CD14-positive monocyte (primary cell): Measurements from ENCODE around the gene TMTC3. TPM values are rescaled to one million over a fixed set of nuclear protein-coding genes. Genes with fewer than 3 reads are reported as not detected.
"Not testable (repeated sequence)": the region's sequence is repeated elsewhere in the genome, so short reads cannot be mapped to it uniquely, and the experiment has no call there.

Experiments
- DNase-seq, 3 donors: peaks; one replicate each; pipeline ENCODE4 v3.0.0-alpha.2; 2011 to 2022
- H2AFZ ChIP-seq: 2 replicates; pipeline ENCODE4 v1.6.0; 2012; ENCODE audit warnings: mild to moderate bottlenecking, low read depth, low read length, inconsistent platforms; ENCODE audit not compliant: insufficient read depth, poor library complexity, severe bottlenecking
- H3K27ac ChIP-seq, 2 donors: 1 replicate in 1 of 2; 2 replicates in 1 of 2; pipeline ENCODE4 v1.5.1; 2012 to 2013; ENCODE audit warnings: low read length in 2 of 2, control low read depth in 1 of 2, inconsistent platforms in 1 of 2, low read depth in 1 of 2, mild to moderate bottlenecking in 1 of 2
- H3K27me3 ChIP-seq, 2 donors: one replicate each; pipeline versions ENCODE4 v1.6.0 to v1.6.1; 2011 to 2013; ENCODE audit warnings: low read length in 2 of 2; ENCODE audit not compliant: control insufficient read depth in 2 of 2, insufficient read depth in 2 of 2
- H3K36me3 ChIP-seq, 2 donors: replicated peaks in 1 of 2; 1 replicate in 1 of 2; 2 replicates in 1 of 2; pipeline versions ENCODE4 v1.5.1 to v1.6.1; 2012 to 2013; ENCODE audit warnings: low read length in 2 of 2, control low read depth in 1 of 2, inconsistent platforms in 1 of 2, mild to moderate bottlenecking in 1 of 2; ENCODE audit not compliant: insufficient read depth in 2 of 2, control insufficient read depth in 1 of 2
- H3K4me1 ChIP-seq, 2 donors: 1 replicate in 1 of 2; 2 replicates in 1 of 2; pipeline versions ENCODE4 v1.5.1 to v1.6.1; 2012 to 2013; ENCODE audit warnings: low read length in 2 of 2, control low read depth in 1 of 2, inconsistent platforms in 1 of 2, mild to moderate bottlenecking in 1 of 2, moderate library complexity in 1 of 2; ENCODE audit not compliant: insufficient read depth in 2 of 2, control insufficient read depth in 1 of 2
- H3K4me2 ChIP-seq: replicated peaks from 2 replicates; pipeline ENCODE3; 2012; ENCODE audit warnings: low read length, moderate library complexity, mild to moderate bottlenecking; ENCODE audit not compliant: poor library complexity, severe bottlenecking; ENCODE audit errors: extremely low read depth
- H3K4me3 ChIP-seq, 3 experiments: fragments of 200-600 bp in 1 of 3; sonication (generic) in 1 of 3; replicated peaks in 1 of 3; 1 replicate in 2 of 3; 2 replicates in 1 of 3; pipeline ENCODE4 v1.5.1; 2011 to 2013; ENCODE audit warnings: low read length in 3 of 3, mild to moderate bottlenecking in 3 of 3, control low read depth in 2 of 3, low read depth in 2 of 3, inconsistent platforms in 1 of 3, moderate library complexity in 1 of 3
- H3K79me2 ChIP-seq: 2 replicates; pipeline ENCODE4 v1.6.0; 2012; ENCODE audit warnings: mild to moderate bottlenecking, control low read depth, inconsistent platforms, low read length, moderate library complexity; ENCODE audit not compliant: insufficient read depth
- H3K9ac ChIP-seq: 2 replicates; pipeline ENCODE4 v1.6.0; 2017; ENCODE audit warnings: low read length, mild to moderate bottlenecking; ENCODE audit not compliant: insufficient read depth, poor library complexity, severe bottlenecking
- H3K9me3 ChIP-seq, 2 donors: replicated peaks in 1 of 2; 1 replicate in 1 of 2; 2 replicates in 1 of 2; pipeline versions ENCODE4 v1.5.1 to v1.6.1; 2012 to 2013; ENCODE audit warnings: low read length in 2 of 2, control low read depth in 1 of 2; ENCODE audit not compliant: control insufficient read depth in 1 of 2, insufficient read depth in 1 of 2
- H4K20me1 ChIP-seq: 2 replicates; pipeline ENCODE4 v1.6.0; 2012; ENCODE audit warnings: mild to moderate bottlenecking, low read length, control low read depth, moderate library complexity; ENCODE audit not compliant: insufficient read depth
- H3K27ac Mint-ChIP-seq, 7 donors: one replicate each; pipeline ENCODE4 v1.8.0; 2020; ENCODE audit warnings: mild to moderate bottlenecking in 7 of 7, mixed read lengths in 7 of 7, moderate library complexity in 6 of 7, inconsistent platforms in 2 of 7
- H3K27me3 Mint-ChIP-seq, 3 donors: one replicate each; pipeline ENCODE4 v1.8.0; 2021 to 2022; ENCODE audit warnings: low read depth in 3 of 3, mild to moderate bottlenecking in 3 of 3, mixed read lengths in 3 of 3, moderate library complexity in 3 of 3, inconsistent platforms in 1 of 3
- H3K36me3 Mint-ChIP-seq, 2 donors: one replicate each; pipeline ENCODE4 v1.8.0; 2020; ENCODE audit warnings: mixed read lengths in 2 of 2, inconsistent platforms in 1 of 2, mild to moderate bottlenecking in 1 of 2
- H3K4me1 Mint-ChIP-seq: one replicate; pipeline ENCODE4 v1.8.0; 2020; ENCODE audit warnings: mild to moderate bottlenecking, mixed read lengths
- H3K4me3 Mint-ChIP-seq, 2 donors: one replicate each; pipeline ENCODE4 v1.8.0; 2020; ENCODE audit warnings: mild to moderate bottlenecking in 2 of 2, mixed read lengths in 2 of 2, moderate library complexity in 1 of 2
- H3K9me3 Mint-ChIP-seq, 7 donors: one replicate each; pipeline ENCODE4 v1.8.0; 2020 to 2022; ENCODE audit warnings: mixed read lengths in 7 of 7, mild to moderate bottlenecking in 6 of 7, moderate library complexity in 6 of 7, inconsistent platforms in 2 of 7
- CTCF ChIP-seq: fragments of 200-600 bp; IDR thresholded peaks from one replicate; pipeline ENCODE4 v1.8.0; 2022; ENCODE audit warnings: antibody characterized with exemption, mild to moderate bottlenecking
- WGBS: methylation state at CpG from one replicate; pipeline ENCODE4 v1.1.5; 2013; ENCODE audit warnings: missing lambda C conversion rate; ENCODE audit not compliant: insufficient coverage; 5-methylcytosine and 5-hydroxymethylcytosine counted together
- intact Hi-C, 2 donors: fragments of 100-400 bp; cut with micrococcal nuclease; formaldehyde crosslinking; loops; one replicate each; pipeline versions ENCODE4 v1.15.0 to v1.15.1; 2023
- polyA plus RNA-seq, 3 donors: library from polyadenylated mRNA; depleted of rRNA in 1 of 3; unstranded in 2 of 3; stranded (reverse) in 1 of 3; fragments of 300-500 nt in 2 of 3; fragments of >200 nt in 1 of 3; fragmentation: Illumina TruSeq in 2 of 3; gene quantifications; 1 replicate in 2 of 3; 2 replicates in 1 of 3; pipeline ENCODE4 v1.2.3, GENCODE V29; 2012 to 2021

The TMTC3 gene
- polyA plus RNA-seq, 3 donors, result 1.1 to 2.2 (median 1.2) TPM

DNA sequence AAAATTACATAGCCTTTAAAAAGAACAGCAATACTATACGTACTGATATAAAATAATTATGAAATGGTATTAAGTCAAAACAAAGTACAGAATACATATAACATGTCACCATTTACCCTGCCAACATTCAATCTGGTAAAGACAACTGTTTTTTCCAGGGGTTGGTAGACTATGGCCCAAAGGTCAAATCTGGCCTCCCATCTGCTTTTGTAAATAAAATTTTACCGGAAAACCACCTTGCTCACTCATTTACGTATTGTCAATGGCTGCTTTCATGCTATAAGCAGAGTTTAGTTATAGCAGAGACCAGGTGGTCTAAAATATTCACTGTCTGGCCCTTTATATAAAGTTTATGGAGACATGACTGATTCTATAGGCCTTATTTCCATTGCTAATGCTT lies 14.3 kb upstream of the TMTC3 start:
- Histone ChIP-seq H3K9ac (no peak overlapping the region), H3K36me3 (peaks cover 3 to 5% of the 10 kb centered on the region in 2 donors), H3K79me2 (no peaks in the 10 kb centered on the region), H2AFZ (no peak overlapping the region), H3K4me1 (no peaks in the 10 kb centered on the region), H3K4me2 (no peak overlapping the region), H4K20me1 (no peaks in the 10 kb centered on the region), H3K4me3 (no peak overlapping the region), H3K27me3 (no peaks in the 10 kb centered on the region), H3K9me3 (no peaks in the 10 kb centered on the region), H3K27ac (no peak overlapping the region)
- Mint-ChIP-seq H3K27me3 (no peaks in the 10 kb centered on the region), H3K4me3 (no peak overlapping the region), H3K27ac (no peak overlapping the region), H3K9me3 (no peaks in the 10 kb centered on the region), H3K36me3 (peaks cover 6% of the 10 kb centered on the region in 2 donors), H3K4me1 (no peaks in the 10 kb centered on the region)
- WGBS, result no CpG with 5 or more reads among the region's 3 CpGs
- no peak for DNase-seq
- intact Hi-C loops, result no loop called here
- TF ChIP-seq CTCF, result no peak

DNA sequence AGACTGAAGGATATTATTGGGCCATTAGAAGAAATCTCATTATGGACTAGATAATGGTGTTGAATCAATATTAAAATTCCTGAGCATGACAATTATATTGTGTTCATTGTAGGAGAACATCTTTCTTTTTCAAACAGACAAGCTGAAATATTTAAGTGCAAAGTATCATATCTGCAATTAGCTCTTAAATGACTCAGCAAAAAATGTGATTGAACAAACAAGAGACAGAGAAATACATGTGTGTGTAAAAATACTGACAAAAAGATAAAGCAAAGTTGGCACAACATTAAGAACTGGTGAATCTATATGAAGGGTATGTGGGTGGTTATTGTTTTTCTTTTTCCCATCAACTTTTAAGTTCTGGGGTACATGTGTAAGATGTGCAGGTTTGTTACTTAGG lies 9.7 kb upstream of the TMTC3 start:
- Mint-ChIP-seq H3K4me3 (no peak overlapping the region), H3K9me3 (no peaks in the 10 kb centered on the region), H3K36me3 (peaks cover 10 to 14% of the 10 kb centered on the region in 2 donors), H3K27ac (no peak overlapping the region), H3K27me3 (no peaks in the 10 kb centered on the region), H3K4me1 (no peaks in the 10 kb centered on the region)
- Histone ChIP-seq H3K79me2 (no peaks in the 10 kb centered on the region), H3K27ac (no peak overlapping the region), H3K4me2 (no peak overlapping the region), H4K20me1 (no peaks in the 10 kb centered on the region), H3K27me3 (no peaks in the 10 kb centered on the region), H3K9ac (no peak overlapping the region), H3K4me3 (no peak overlapping the region), H3K4me1 (no peaks in the 10 kb centered on the region), H3K36me3 (peaks cover 0 to 8% of the 10 kb centered on the region in 2 donors), H3K9me3 (no peaks in the 10 kb centered on the region), H2AFZ (no peak overlapping the region)
- no peak for TF ChIP-seq CTCF
- intact Hi-C loops, result no loop called here
- no peak for DNase-seq

GRCh38 chr12:88133181-88133580 lies 8.9 kb upstream of the TMTC3 start:
- H3K27me3 Mint-ChIP-seq, H3K9ac ChIP-seq, H3K4me3 ChIP-seq, H3K27ac ChIP-seq, H4K20me1 ChIP-seq, H3K4me3 Mint-ChIP-seq, H3K79me2 ChIP-seq, H3K4me1 ChIP-seq, H3K27ac Mint-ChIP-seq, H3K4me1 Mint-ChIP-seq, H3K27me3 ChIP-seq, H3K9me3 Mint-ChIP-seq, H3K4me2 ChIP-seq, intact Hi-C loops, DNase-seq, H3K9me3 ChIP-seq, H2AFZ ChIP-seq, H3K36me3 ChIP-seq: not testable (repeated sequence)
- peaks cover 10 to 18% of the 10 kb centered on the region in 2 donors for H3K36me3 Mint-ChIP-seq
- WGBS, result no CpG with 5 or more reads among the region's 2 CpGs
